HG03565 (cell line): ENCODE data around the gene CIZ1.

ENCODE experiments used
- ATAC-seq: cut with Tn5 transposase; IDR thresholded peaks from one replicate; pipeline ENCODE4 v1.9.1; 2021; ENCODE audit warnings: mild to moderate bottlenecking, moderate library complexity; ENCODE audit not compliant: unreplicated experiment

CIZ1 gene

DNA sequence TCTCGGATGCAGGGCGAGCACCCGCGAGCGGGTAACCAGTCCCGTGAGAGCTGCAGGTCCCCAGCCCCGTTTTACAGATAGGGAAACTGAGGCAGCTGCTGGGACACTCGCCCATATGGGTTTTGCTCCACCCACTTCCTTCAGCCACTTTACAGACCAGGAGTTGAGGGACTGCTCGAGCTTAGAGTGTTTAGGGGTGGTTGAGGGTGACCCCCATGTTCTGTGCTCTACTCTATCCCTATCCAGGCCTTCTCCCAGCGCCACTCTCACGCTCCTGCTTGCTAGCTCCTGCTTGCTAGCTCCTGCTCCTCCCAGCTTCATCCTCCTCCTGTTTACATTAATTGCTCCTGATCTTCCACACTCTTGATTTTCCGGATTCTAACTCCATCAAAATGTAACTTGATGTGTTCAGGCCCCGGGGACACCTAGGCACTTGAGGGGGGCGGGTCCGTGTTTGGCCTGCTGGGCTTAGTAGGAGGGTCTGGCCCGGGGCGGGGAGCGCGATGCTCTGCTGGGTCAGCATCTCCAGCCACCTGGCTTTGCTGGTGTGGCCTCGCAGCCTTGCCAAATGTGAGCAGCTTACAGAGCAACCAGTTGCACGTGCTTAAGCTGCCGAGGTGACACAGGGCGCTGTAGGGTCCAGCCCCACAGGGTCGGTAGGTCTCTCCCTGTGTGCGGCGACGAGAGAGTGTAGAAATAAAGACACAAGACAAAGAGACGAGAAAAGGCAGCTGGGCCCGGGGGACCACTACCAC lies 62.4 kb downstream of the CIZ1 start:
- no peak for ATAC-seq

DNA sequence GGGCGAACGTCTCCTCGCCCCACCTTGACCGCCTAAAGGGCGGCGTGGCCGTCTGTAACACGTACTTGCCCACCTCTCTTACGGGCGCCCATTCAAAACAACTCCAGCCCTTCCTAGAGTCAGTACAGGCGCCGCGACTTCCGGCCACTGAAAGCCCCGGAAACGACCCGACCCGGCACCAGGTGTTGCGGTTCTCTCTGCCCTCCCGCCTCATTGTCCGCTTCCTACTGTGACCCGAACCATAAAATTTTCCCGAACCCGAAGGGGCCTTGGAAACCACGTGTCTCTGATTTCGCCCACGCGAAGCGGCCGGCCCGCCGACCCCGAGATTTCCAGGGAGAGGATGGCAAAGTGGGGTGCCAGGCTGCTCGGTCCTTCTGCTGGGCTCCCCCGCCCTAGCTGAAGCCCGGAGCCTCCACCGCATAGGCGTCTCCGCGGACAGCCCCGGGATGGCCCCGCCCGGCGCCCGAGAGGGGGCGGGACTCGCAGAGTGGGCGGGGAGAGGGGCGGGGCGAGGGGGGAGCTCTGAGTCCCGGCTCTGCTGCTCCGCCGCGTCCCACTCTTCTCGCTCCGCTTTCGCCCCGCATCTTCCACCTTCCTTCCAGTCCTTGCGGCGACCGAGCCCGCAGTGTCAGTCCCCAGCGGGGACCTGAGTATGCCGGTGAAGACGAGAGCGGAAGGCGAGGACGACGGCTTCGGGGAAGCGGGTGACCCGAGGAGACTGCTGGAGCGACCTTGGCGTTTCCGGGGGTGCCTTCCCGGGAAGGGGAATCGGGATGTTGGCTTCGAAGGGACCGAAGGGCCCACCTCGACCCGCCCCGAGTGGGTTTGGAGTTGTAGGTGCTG lies 63.2 kb downstream of the CIZ1 start:
- ATAC-seq, result peak; percentile 41

DNA sequence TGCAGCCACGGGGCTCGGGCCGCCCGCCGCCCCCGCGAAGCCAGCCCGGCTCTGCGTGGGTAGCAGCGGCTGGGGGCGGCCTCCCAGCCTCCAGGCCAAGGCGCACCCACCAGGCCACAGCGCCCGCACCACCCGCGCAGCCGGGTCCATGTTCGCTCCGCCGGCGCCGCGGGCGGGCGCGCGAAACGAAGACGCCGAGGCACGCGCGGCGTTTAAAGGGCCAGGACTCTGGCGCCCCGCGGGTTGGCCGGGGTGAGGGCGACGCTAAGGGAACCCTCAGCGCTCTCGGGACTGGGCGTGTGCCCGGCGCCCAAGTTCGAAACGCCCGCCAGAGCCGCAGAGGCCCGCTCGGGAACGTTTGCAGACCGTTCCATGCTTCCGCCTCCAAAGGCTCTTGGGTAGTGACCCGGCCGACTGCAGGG lies 63.8 kb downstream of the CIZ1 start, which contains the start of gene PTGES2:
Gene PTGES2 (minus strand): TSS at position 162 of the 422 bp plus-strand sequence. CDS start 12 bp downstream, at position 150.
- peak; percentile 50 for ATAC-seq

DNA sequence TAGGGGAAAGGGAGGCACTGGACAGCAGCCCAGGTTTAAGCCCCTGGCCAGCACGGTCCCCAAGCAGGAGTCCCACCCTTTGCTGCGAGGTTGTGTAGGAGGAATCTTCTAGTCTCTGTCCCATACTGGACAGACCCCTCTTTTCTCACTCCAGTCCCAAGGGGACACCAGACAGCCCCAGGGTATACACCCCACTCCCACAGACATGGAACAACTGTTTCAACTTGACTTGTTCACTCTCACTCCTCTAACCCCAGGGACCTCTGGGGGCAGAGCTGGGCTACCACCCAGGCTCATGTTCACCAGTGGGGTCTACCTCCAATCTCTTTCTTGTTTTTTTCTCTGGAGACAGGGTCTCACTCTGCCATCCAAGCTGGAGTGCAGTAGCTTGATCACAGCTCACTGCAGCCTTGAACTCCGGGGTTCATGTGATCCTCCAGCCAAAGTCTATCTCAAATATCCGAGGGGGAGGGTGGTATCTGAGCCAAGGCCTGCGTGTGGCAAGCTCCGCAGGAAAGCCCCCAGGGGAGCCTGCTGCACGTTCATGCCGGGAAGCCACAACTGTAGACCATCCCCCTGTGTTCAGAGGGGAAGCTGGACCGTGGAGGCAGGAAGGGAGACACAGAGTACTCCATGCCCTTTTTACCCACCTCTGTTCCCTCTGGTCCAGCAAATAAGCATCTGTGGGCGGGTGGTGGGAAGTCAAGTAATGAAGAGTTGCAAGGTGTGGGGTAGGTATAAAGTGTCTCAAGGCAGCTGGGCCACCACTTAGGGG lies 65.6 kb downstream of the CIZ1 start:
- no peak for ATAC-seq

DNA sequence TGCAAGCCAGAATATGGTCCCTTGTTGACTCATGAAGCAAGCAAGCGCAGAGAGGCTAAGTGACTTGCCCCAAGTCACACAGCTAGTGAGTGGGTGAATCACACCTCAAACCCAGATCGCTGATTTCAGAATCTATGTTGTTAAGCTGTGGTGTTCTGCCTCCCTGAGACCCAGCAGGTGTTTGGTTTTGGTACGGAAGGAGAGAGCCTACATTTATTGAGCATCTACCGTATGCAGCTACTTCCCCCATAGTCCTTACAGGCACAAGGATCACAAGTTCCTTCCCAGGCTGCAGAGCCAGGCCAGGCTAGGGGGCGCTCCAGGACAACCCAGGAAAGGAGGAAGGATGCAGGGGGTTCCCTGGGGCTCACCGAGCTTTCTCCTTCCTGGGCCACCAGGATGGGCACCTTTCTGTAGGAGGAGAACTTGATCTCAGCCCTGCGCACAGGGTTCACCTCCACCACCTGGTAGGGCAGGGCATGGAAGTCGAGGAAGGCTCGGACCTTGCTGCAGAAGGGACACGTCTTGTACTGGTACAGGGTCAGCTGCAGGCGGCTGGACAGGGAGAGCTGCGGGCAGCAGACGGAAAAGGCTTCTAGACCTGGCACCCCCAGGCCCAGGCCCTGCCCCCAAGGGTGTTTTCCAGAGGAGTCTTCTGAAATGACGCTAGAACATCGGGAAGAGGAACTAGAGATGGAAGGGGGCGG lies 66.3 kb downstream of the CIZ1 start:
- no peak for ATAC-seq

DNA sequence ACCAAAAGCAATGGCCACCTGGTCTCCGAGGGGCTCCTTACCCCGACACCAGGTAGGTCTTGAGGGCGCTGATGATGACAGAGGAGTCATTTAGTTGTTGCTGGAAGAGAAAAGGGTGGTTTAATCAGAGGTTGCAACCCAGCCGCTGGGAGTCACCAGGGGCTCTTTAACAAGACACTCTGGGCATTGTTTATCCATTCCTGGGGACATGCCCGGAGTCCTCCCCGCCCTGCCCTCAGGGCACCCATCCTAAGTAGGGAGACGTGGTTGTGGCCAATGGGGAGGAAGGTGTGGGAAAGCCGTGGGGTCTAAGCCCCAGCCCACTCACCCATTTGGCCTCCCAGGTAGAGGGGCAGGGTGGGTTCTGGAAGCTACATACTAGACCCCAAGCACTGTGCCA lies 66.9 kb downstream of the CIZ1 start:
- no peak for ATAC-seq

DNA sequence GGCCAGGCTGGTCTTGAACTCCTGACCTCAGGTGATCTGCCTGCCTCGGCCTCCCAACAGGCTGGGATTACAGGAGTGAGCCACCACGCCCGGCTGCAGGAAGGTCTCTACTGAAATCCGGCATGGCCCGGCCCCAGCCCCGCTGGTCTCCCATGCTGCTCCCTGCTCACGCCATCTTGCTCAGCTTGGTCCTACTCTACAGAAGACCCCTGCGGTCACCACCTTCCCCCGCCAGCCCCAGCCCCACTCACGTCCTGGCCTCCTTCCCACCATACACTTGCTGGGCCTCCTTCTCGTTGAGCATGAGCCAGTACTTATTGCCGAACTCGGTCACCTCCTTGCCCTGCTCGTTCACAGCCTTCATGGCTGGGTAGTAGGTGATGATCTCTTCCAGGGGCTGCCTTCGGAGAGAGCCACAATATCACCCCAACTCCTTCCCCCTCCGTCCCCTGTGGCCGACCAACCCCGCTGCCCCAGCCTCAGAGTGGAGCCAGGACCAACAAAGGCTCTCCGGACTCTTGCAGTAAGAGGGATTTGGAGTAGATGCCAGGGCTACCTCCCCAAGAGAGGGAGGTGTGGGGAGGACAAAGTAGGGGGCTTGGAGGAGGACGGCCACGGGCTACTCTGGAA lies 67.8 kb downstream of the CIZ1 start:
- no peak for ATAC-seq

DNA sequence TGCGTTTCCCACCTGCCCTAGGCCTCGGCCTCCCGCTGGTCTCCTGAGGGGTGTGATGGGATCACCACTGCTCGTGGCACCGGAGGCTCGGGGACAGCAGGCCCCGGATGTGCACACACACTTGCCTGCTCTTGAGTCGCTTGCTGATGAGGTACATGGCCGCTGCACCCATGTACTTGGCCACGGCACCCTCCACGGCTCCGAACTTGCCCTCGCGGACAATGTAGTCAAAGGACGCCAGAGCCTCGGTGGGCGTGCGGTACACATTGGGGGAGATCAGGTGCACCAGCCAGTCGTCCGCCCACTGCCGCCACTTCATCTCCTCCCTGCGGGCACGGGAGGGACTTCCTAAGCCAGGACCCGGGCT lies 68.6 kb downstream of the CIZ1 start:
- ATAC-seq, result no peak

DNA sequence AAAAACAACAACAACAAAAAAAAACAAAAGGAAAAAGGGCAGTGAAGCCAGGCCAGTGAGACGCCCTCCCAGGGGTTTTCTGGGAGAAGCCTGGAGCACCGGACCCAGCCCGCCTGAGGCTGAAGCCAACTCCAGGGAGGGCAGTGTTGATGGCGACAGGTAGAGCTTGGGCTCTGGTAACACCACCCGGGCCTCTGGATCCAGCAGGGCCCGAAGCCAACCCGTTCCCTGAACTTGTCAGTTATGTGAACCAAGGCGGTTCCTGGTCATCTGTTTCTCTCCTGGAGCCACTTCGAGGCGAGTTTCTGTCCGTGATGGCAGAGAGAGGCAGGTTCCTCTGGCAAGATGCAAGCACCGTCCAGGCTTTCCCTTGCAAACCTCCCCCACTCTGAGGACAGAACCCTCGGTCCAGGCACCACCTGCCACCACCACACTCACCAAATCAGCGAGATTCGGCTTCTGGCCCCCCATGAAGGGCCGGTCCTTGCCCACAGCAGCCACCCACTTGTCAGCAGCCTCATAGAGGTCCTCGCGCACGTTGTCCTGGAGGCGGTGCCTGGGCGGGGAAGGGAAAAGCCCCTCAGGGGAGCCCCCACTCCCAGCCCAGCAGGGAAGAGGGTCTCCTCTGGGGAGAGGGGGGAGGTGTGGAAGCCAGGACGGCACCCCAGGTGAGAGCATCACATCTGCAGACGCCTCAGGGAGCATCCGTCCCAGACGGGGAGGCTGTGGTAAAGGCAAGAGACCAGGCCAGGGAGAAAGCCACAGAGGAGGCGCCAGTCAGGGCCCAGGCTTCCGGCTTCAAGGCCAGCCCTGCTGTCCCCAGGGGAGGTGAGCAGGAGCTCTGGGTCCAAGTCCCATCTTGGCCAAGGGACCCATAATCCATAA lies 69.2 kb downstream of the CIZ1 start:
- no peak for ATAC-seq

DNA sequence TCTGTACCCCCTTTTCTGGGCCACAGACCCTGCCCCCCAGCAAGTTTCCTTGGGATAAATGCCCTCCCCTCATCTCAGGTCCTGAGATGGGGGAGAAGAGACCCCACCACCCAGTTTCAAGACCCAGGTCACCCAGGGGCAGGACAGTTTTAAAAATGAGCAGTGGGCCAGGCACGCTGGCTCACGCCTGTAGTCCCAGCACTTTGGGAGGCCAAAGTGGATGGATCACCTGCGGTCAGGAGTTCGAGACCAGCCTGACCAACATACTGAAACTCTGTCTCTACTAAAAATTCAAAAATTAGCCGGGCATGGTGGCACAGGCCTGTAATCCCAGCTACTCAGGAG lies 69.9 kb downstream of the CIZ1 start:
- no peak for ATAC-seq

DNA sequence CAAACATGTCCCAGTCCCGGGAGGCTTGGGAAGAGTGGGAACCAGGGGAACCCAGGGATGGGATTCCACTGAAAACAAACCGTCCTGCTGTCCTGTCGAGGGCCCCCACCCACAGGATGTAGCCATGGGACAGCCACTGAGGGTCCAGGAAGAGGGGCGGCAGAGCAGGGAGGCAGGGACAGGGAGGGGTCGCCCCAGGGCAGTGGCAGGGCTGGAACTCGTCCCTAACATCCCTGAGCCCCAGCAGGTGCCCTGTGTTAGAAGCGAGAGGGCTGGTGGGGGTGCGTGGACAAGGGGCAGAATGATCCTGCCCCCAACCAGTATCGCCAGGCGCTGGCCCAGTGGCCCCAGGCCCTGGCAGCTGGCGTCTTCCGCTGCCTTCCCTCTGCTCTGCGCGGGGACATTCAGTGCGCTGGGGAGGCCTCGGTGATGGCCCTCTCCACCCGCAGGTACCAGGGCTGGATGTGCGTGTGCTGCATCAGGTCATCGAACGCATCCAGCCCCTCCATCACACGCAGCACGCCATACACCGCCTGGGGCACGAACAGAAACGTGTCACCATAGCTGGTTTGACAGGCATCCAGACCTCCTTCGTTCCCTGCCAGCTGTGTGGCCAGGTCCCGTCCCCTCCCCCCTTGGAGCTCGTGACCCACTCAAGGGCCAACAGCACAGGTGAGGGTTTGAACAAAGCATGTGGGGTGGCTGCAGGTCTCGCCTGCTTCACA lies 70.5 kb downstream of the CIZ1 start:
- ATAC-seq, result no peak

DNA sequence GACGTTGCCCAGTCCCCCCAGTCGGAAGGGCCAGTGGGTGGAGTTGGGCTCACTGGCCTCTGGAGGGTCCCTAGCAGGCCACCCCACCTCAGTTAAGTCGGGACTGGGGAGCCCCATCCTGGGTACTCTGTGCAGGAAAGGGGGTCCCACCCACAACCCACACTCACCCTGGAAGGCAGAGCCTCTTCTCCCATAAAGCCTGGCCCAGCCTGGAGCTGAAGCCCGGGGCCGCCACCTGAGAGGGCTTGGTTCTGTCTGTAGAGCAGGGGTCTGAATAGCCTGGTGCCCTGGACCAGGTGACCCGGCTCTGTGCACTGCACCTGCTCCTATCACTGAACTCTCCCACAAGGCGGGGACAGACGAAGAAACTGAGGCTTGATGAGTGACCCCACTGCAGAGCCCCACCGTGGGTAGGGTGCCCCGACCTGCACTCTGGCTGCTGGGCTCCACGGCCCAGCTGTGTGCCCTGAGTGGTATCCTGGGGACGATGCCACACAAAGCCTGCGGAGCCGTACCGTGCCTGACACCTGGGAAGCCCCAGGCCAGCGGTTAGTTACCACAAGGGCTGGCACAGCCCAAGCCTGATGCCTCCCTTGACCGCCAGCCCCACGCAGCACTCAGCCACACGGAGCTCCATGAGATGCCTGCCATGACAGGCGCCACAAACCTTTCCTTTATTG lies 71.2 kb downstream of the CIZ1 start:
- ATAC-seq, result no peak

DNA sequence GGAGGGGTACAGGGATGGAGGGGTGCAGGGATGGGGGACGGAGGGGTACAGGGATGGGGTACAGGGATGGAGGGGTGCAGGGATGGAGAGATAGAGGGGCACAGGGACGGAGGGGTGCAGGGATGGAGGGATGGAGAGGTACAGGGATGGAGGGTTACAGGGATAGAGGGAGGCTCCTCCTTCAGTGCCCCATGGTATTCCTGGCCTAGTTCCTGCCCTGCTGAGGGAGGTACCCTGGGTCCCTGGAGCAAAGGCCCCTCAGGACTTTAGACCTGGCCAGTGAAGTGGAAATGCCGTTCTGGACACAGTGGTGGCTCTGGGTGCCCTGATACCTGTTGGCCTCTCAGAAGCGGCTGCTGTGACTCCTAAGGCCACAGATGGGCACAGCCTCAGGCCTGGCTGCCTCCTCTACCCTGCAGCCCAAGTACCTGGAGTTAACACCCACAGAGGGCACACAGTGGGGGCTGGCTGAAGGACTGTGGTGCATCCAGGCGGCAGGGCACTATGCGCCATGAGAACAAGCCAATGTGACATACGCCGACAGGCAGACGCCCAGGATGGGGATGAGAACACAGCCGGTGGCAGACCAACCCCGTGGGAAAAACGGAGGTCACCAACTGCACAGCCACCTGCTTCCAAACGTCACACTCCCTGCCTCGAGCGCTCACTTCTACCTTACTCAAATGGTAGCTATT lies 72.3 kb downstream of the CIZ1 start:
- ATAC-seq, result no peak

DNA sequence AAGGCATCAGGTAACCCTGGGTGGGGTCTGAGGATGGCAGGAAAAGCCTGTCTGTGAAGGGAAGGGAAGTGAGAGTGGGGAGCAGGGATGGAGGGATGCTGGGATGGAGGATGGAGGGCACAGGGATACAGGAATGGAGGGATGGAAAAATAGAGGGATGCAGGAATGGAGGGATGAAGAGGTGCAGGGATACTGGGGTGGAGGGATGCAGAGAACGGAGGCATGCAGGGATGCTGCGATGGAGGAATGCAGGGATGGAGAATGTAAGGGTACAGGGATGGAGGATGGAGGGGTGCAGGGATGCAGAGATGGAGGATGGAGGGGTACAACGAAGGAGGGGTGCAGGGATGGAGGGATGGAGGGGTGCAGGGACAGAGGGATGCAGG lies 72.9 kb downstream of the CIZ1 start:
- no peak for ATAC-seq

DNA sequence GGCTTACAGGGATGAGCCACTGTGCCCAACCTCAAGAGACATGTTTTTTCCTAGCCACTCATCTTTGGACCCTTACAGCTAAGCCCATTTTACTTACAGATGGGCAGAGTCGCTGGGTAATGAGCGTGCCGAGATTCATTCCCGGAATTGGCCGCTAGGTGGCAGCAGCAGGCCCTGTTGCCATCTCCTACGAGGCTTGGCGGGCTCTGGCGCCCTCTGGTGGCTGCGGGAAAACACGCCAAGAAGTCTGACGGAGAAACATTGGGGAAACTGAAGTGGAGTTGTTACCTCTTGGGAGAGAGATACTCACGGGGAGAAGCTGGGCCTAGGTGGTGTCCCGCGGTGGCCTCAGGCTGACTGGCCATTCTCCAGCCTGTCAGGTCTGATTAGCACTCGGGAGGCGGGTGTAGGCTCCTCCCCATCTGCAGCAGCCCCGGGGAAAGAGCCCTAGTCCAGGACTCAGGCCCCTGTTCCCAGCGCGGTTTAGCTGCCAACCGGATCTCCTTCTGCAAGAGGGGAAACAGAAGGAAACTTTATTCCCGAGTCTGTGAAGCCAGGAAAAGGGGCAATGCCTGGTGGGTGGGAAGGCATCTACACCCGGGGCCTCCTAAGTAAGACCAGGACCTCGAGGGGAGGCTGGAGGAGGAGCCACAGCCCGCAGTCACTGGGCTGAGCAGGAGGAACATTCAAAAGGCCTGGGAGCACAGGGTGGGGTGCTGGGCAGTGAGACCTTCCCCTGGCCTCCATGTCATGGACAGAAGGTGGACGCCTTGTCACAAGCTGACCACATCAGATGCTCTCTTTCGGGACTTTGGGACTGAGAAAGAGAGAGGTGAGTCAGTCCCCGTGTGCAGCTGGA lies 73.5 kb downstream of the CIZ1 start:
- ATAC-seq, result no peak
